Breast epithelium (tissue), 3 donors: ENCODE data around the gene CDC34.

Experiments used
- CTCF ChIP-seq, 3 donors: fragments of 450-650 bp; IDR thresholded peaks; one replicate each; pipeline ENCODE4 v1.5.1; 2016 to 2017; ENCODE audit warnings: antibody characterized with exemption in 3 of 3, mild to moderate bottlenecking in 3 of 3, moderate library complexity in 3 of 3
- POLR2A ChIP-seq: fragments of 450-650 bp; IDR thresholded peaks from one replicate; pipeline ENCODE4 v1.6.1; 2016; ENCODE audit warnings: antibody characterized with exemption, mild to moderate bottlenecking, moderate library complexity

- TF ChIP-seq POLR2A (no peak), CTCF (IDR thresholded peaks at IDR 0.05) (no peak)
Measured at GRCh38 chr19:519449-519865, 12.1 kb upstream of the CDC34 start.
